H1 (cell line): ENCODE results near the gene GDF2. TPM values are rescaled to one million over a fixed set of nuclear protein-coding genes. Genes with fewer than 3 reads are reported as not detected.

ENCODE experiments used
- CTCF ChIA-PET: fragments of 300-600 bp; sonication (Branson Sonifier 250); formaldehyde crosslinking; loops from one replicate; lab custom pipeline; 2021; ENCODE audit not compliant: partially characterized antibody; lab: Charles Lee
- POLR2A ChIA-PET: fragments of 300-600 bp; sonication (Branson Sonifier 250); formaldehyde crosslinking; loops from one replicate; lab custom pipeline; 2021; ENCODE audit warnings: inconsistent platforms; ENCODE audit not compliant: partially characterized antibody; lab: Charles Lee
- DNase-seq, 2 experiments: peaks; one replicate each; pipeline versions ENCODE4 v3.0.0 to v3.0.0-alpha.2; 2010 to 2022; ENCODE audit warnings: low spot score in 2 of 2, low read depth in 1 of 2, mixed read lengths in 1 of 2
- FAIRE-seq: peaks from 2 replicates; lab custom pipeline; 2011; peaks lifted over from hg19 to GRCh38; lab: Jason Lieb, UNC
- H2AFZ ChIP-seq: 2 replicates; pipeline ENCODE4 v1.8.1; 2012; ENCODE audit warnings: low read length, inconsistent platforms
- H2AK5ac ChIP-seq: 2 replicates; pipeline ENCODE4 v1.6.1; 2013; ENCODE audit warnings: low read depth, low read length
- H2BK120ac ChIP-seq: replicated peaks from 2 replicates; pipeline ENCODE3; 2013; ENCODE audit warnings: low read depth, low read length, inconsistent platforms
- H2BK12ac ChIP-seq: 2 replicates; pipeline ENCODE4 v1.6.1; 2013; ENCODE audit warnings: low read depth, low read length
- H2BK15ac ChIP-seq: 2 replicates; pipeline ENCODE4 v1.6.1; 2013; ENCODE audit warnings: low read length
- H2BK20ac ChIP-seq: 2 replicates; pipeline ENCODE4 v1.6.1; 2013; ENCODE audit warnings: low read length
- H2BK5ac ChIP-seq: 2 replicates; pipeline ENCODE4 v1.6.1; 2013; ENCODE audit warnings: low read depth, low read length
- H3K14ac ChIP-seq: 2 replicates; pipeline ENCODE4 v1.6.1; 2013; ENCODE audit warnings: inconsistent platforms; ENCODE audit not compliant: insufficient read length
- H3K18ac ChIP-seq: 2 replicates; pipeline ENCODE4 v1.6.1; 2013; ENCODE audit warnings: low read length; ENCODE audit errors: extremely low read depth
- H3K23ac ChIP-seq: 2 replicates; pipeline ENCODE4 v1.6.1; 2013; ENCODE audit warnings: inconsistent platforms; ENCODE audit not compliant: insufficient read length
- H3K23me2 ChIP-seq: 2 replicates; pipeline ENCODE4 v1.6.1; 2013; ENCODE audit warnings: low read depth, low read length
- H3K27ac ChIP-seq: 2 replicates; pipeline ENCODE4 v1.6.1; 2011; ENCODE audit warnings: low read depth, low read length, inconsistent platforms
- H3K27me3 ChIP-seq, 4 experiments: replicated peaks in 1 of 4; 1 replicate in 1 of 4; 2 replicates in 3 of 4; pipeline versions ENCODE4 v1.6.1 to v1.8.1; 2011 to 2013; ENCODE audit warnings: low read length in 3 of 4, mild to moderate bottlenecking in 3 of 4, inconsistent platforms in 2 of 4, mixed read lengths in 2 of 4, moderate library complexity in 1 of 4; ENCODE audit not compliant: control insufficient read depth in 3 of 4, insufficient read depth in 3 of 4; ENCODE audit errors: extremely low read depth in 1 of 4
- H3K36me3 ChIP-seq, 4 experiments: 2 replicates each; pipeline versions ENCODE4 v1.6.1 to v1.8.1; 2011 to 2013; ENCODE audit warnings: mild to moderate bottlenecking in 4 of 4, low read length in 3 of 4, moderate library complexity in 2 of 4, control low read depth in 1 of 4, inconsistent platforms in 1 of 4; ENCODE audit not compliant: insufficient read depth in 4 of 4, control insufficient read depth in 2 of 4
- H3K4ac ChIP-seq: replicated peaks from 2 replicates; pipeline ENCODE3; 2013; ENCODE audit warnings: low read length, low read depth, mixed read lengths, inconsistent platforms; ENCODE audit not compliant: insufficient read length
- H3K4me1 ChIP-seq, 4 experiments: replicated peaks in 1 of 4; 1 replicate in 1 of 4; 2 replicates in 3 of 4; pipeline versions ENCODE4 v1.6.1 to v1.8.1; 2011 to 2013; ENCODE audit warnings: low read length in 3 of 4, inconsistent platforms in 2 of 4, mixed read lengths in 1 of 4; ENCODE audit not compliant: insufficient read depth in 4 of 4, control insufficient read depth in 3 of 4
- H3K4me2 ChIP-seq, 2 experiments: 2 replicates each; pipeline versions ENCODE4 v1.6.1 to v1.8.1; 2011 to 2013; ENCODE audit warnings: low read depth in 2 of 2, low read length in 2 of 2, control low read depth in 1 of 2, inconsistent platforms in 1 of 2, mild to moderate bottlenecking in 1 of 2; ENCODE audit not compliant: insufficient read depth in 1 of 2
- H3K4me3 ChIP-seq, 4 experiments: fragments of 200-600, 300-600 bp in 1 of 4; sonication (generic), shearing (Covaris generic), sonication (Bioruptor Twin) in 1 of 4; 2 replicates each; pipeline versions ENCODE4 v1.5.1 to v1.8.1; 2011 to 2016; ENCODE audit warnings: low read length in 4 of 4, low read depth in 3 of 4, control low read depth in 2 of 4, inconsistent platforms in 2 of 4, mild to moderate bottlenecking in 2 of 4, mixed read lengths in 1 of 4, moderate library complexity in 1 of 4; ENCODE audit not compliant: insufficient read depth in 2 of 4; ENCODE audit errors: extremely low read depth in 1 of 4
- H3K56ac ChIP-seq: replicated peaks from 2 replicates; pipeline ENCODE3; 2013; ENCODE audit warnings: low read depth, mild to moderate bottlenecking, mixed read lengths, low read length, inconsistent platforms; ENCODE audit not compliant: insufficient read length
- H3K79me1 ChIP-seq: 2 replicates; pipeline ENCODE4 v1.6.1; 2013; ENCODE audit warnings: low read depth, low read length, control low read depth
- H3K79me2 ChIP-seq, 2 experiments: 2 replicates each; pipeline versions ENCODE4 v1.6.1 to v1.8.1; 2012 to 2013; ENCODE audit warnings: low read length in 2 of 2, mild to moderate bottlenecking in 2 of 2, inconsistent platforms in 1 of 2; ENCODE audit not compliant: insufficient read depth in 2 of 2, control insufficient read depth in 1 of 2
- H3K9ac ChIP-seq, 4 experiments: replicated peaks in 1 of 4; 1 replicate in 1 of 4; 2 replicates in 3 of 4; pipeline versions ENCODE4 v1.6.1 to v1.8.1; 2011 to 2013; ENCODE audit warnings: low read depth in 3 of 4, low read length in 3 of 4, control low read depth in 2 of 4, mild to moderate bottlenecking in 2 of 4, moderate library complexity in 2 of 4, inconsistent platforms in 1 of 4; ENCODE audit errors: extremely low read depth in 1 of 4
- H3K9me3 ChIP-seq, 2 experiments: 2 replicates each; pipeline versions ENCODE4 v1.6.1 to v1.8.1; 2012 to 2013; ENCODE audit warnings: mild to moderate bottlenecking in 2 of 2, moderate library complexity in 2 of 2, control low read depth in 1 of 2, inconsistent platforms in 1 of 2, low read depth in 1 of 2, low read length in 1 of 2, mixed read lengths in 1 of 2; ENCODE audit not compliant: insufficient read depth in 2 of 2
- H4K20me1 ChIP-seq, 2 experiments: replicated peaks in 1 of 2; 2 replicates each; pipeline versions ENCODE3 to v1.8.1; 2011 to 2013; ENCODE audit warnings: inconsistent platforms in 2 of 2, low read length in 2 of 2, mild to moderate bottlenecking in 1 of 2; ENCODE audit not compliant: insufficient read depth in 2 of 2, control insufficient read depth in 1 of 2
- H4K5ac ChIP-seq: 2 replicates; pipeline ENCODE4 v1.6.1; 2013; ENCODE audit warnings: low read length, low read depth, mixed read lengths, inconsistent platforms; ENCODE audit not compliant: insufficient read length
- H4K8ac ChIP-seq: 2 replicates; pipeline ENCODE4 v1.8.0; 2013; ENCODE audit warnings: mild to moderate bottlenecking, moderate library complexity, low read length, inconsistent platforms; ENCODE audit not compliant: insufficient read depth; ENCODE audit errors: extremely low read depth
- H4K91ac ChIP-seq: replicated peaks from 2 replicates; pipeline ENCODE3; 2013; ENCODE audit warnings: low read length, mixed read lengths, inconsistent platforms; ENCODE audit not compliant: insufficient read length
- ATF2 ChIP-seq: IDR thresholded peaks from 2 replicates; pipeline ENCODE4 v1.6.1; 2012; ENCODE audit warnings: low read length, inconsistent platforms
- CREB1 ChIP-seq: IDR thresholded peaks from 2 replicates; pipeline ENCODE4 v1.6.1; 2012; ENCODE audit warnings: inconsistent platforms
- CTCF ChIP-seq, 3 experiments: IDR thresholded peaks; 1 replicate in 2 of 3; 2 replicates in 1 of 3; pipeline versions ENCODE4 v1.5.1 to v1.6.1; 2011; ENCODE audit warnings: low read length in 3 of 3, mild to moderate bottlenecking in 3 of 3, inconsistent platforms in 2 of 3, low read depth in 1 of 3, moderate library complexity in 1 of 3; ENCODE audit not compliant: insufficient read depth in 1 of 3; ENCODE audit errors: control extremely low read depth in 1 of 3
- JUND ChIP-seq: IDR thresholded peaks from 2 replicates; pipeline ENCODE4 v1.6.1; 2011; ENCODE audit warnings: mild to moderate bottlenecking, improper control_type of control experiment, low read length
- KDM4A ChIP-seq: IDR thresholded peaks from one replicate; pipeline ENCODE4 v1.7.1; 2012; ENCODE audit warnings: low read depth, mild to moderate bottlenecking, moderate library complexity, low read length, inconsistent platforms; ENCODE audit not compliant: severe bottlenecking
- RAD21 ChIP-seq, 2 experiments: IDR thresholded peaks in 1 of 2; conservative IDR thresholded peaks in 1 of 2; 2 replicates each; pipeline ENCODE4 v1.6.1; 2011; ENCODE audit warnings: low read depth in 2 of 2, low read length in 2 of 2, improper control_type of control experiment in 1 of 2, inconsistent platforms in 1 of 2, mild to moderate bottlenecking in 1 of 2, moderate library complexity in 1 of 2
- TEAD4 ChIP-seq: IDR thresholded peaks from 2 replicates; pipeline ENCODE4 v1.6.1; 2012; ENCODE audit warnings: low read depth, low read length, inconsistent platforms, mixed read lengths
- WGBS, 2 experiments: shearing (Covaris generic) in 1 of 2; methylation state at CpG; one replicate each; pipeline versions ENCODE4 v1.1.6 to v1.1.7; 2013 to 2015; ENCODE audit warnings: low lambda C conversion rate in 2 of 2, mixed read lengths in 2 of 2, inconsistent platforms in 1 of 2, low coverage in 1 of 2, missing lambda C conversion rate in 1 of 2; ENCODE audit not compliant: insufficient replicate concordance in 2 of 2, insufficient coverage in 1 of 2, insufficient read length in 1 of 2; ENCODE audit errors: extremely low coverage in 1 of 2, missing lambda C conversion rate in 1 of 2; 5-methylcytosine and 5-hydroxymethylcytosine counted together
- polyA plus RNA-seq, 7 experiments: library from polyadenylated mRNA; depleted of rRNA in 3 of 7; stranded (reverse) in 5 of 7; unstranded in 2 of 7; fragments of >200 nt in 5 of 7; fragments of 200-250 nt in 2 of 7; gene quantifications; 1 replicate in 5 of 7; 2 replicates in 1 of 7; 4 replicates in 1 of 7; pipeline versions ENCODE4 v1.2.1 to v1.2.3, GENCODE V29; 2011 to 2013; ENCODE audit warnings: missing spikeins in 2 of 7, mixed read lengths in 2 of 7
- total RNA-seq: library from RNA; stranded (reverse); fragmentation: NEBNext Ultra II Directional; extraction: Animal tissue kit (Norgen Biotek cat#: 25700); gene quantifications from 2 replicates; pipeline ENCODE4 v1.2.1, GENCODE V29; 2021

The GDF2 gene
- total and polyA plus RNA-seq, 2 of the 8 experiments (the other 6 are each of a cell fraction or from before 2014, with no cell fraction given): not detected

GRCh38 chr10:47340608-47341170 is 18.4 kb downstream of the GDF2 start:
- Histone ChIP-seq H3K27ac (no peak overlapping the region), H3K56ac (no peak overlapping the region), H3K18ac (no peak overlapping the region), H4K5ac (no peak overlapping the region), H2BK12ac (no peak overlapping the region), H3K4ac (no peak overlapping the region), H3K9me3 (no peaks in the 10 kb centered on the region), H3K23ac (no peak overlapping the region), H3K79me1 (no peaks in the 10 kb centered on the region), H2BK5ac (no peak overlapping the region), H4K20me1 (no peaks in the 10 kb centered on the region), H2BK120ac (no peak overlapping the region), H4K91ac (no peak overlapping the region), H3K23me2 (no peaks in the 10 kb centered on the region), H2BK15ac (no peak overlapping the region), H4K8ac (no peak overlapping the region; the same call in 1 of the 2 replicates), H2AK5ac (no peak overlapping the region), H3K4me3 (no peak overlapping the region), H3K4me2 (no peak overlapping the region), H3K79me2 (no peaks in the 10 kb centered on the region), H3K36me3 (no peaks in the 10 kb centered on the region), H2BK20ac (no peak overlapping the region), H3K27me3 (no peaks in the 10 kb centered on the region), H3K4me1 (peaks cover 0 to 3% (median under 1%) of the 10 kb centered on the region in 4 experiments; a peak in 3 of 7 replicates), H3K14ac (no peak overlapping the region), H3K9ac (no peak overlapping the region), H2AFZ (peak overlapping the region; percentile 89; the same call in 1 of the 2 replicates)
- DNase-seq (peak; percentile 51 to 95), FAIRE-seq (no peak)
- TF ChIP-seq TEAD4 (no peak), ATF2 (0 out of 2 replicates have a peak, but pooled peaks have one; percentile 59), CREB1 (peak; percentile 38; the same call in 1 of the 2 replicates), CTCF (IDR thresholded peaks at IDR 0.05; ENCODE audit: control extremely low read depth in 1 of 3, insufficient read depth in 1 of 3, low read depth in 1 of 3, low read length in 3 of 3) (peak; percentile 77 to 98 (median 96)), KDM4A (no peak), RAD21 (IDR thresholded peaks at IDR 0.05 in 1 of 2, conservative IDR thresholded peaks at IDR 0.05 in 1 of 2; ENCODE audit: low read depth in 2 of 2, low read length in 2 of 2) (peak; percentile 73 to 79), JUND (peak; percentile 71)
- 68% methylated on average over 5 of the region's 5 CpGs; no CpG with 5 or more reads in 1 of the 2 experiments for WGBS, 2 experiments
- ChIA-PET CTCF (interaction anchor here (0.6 to 14.6 kb wide), 24 partner anchors 11 to 348 kb away, joined by 3 to 132 read pairs (median 4); partner anchors contain the start of genes GDF10 and GDF2), POLR2A (no interaction called here)
